OCI-LY7 (cell line): Measurements from ENCODE around the gene LRRC46. TPM values are rescaled to one million over a fixed set of nuclear protein-coding genes. Genes with fewer than 3 reads are reported as not detected.

Experiments
- BruUV-seq: library from RNA; stranded (reverse); fragments of 400-500 nt; replicated peaks from 2 replicates; lab custom pipeline; 2021; lab: Mats Ljungman, UMichigan
- CTCF ChIA-PET: fragments of 300-600 bp; sonication (Branson Sonifier 250); formaldehyde crosslinking; loops from one replicate; lab custom pipeline; 2022; ENCODE audit warnings: antibody characterized with exemption; ENCODE audit not compliant: unreplicated experiment; lab: Charles Lee
- POLR2A ChIA-PET: fragments of 300-600 bp; sonication (Branson Sonifier 250); formaldehyde crosslinking; loops from one replicate; lab custom pipeline; 2022; ENCODE audit warnings: antibody characterized with exemption; lab: Charles Lee
- DNase-seq: peaks from one replicate; pipeline ENCODE4 v3.0.0-alpha.2; 2015; ENCODE audit warnings: low spot score
- H2AFZ ChIP-seq: fragments of 200-600 bp; sonication (generic), shearing (Covaris generic); 2 replicates; pipeline ENCODE4 v1.6.1; 2014; ENCODE audit warnings: mild to moderate bottlenecking, antibody characterized with exemption, low read length, moderate library complexity
- H3K27ac ChIP-seq: fragments of 200-600 bp; sonication (generic); 2 replicates; pipeline ENCODE4 v1.5.1; 2014; ENCODE audit warnings: mixed run types, low read depth, mild to moderate bottlenecking, moderate library complexity, low read length, inconsistent platforms; ENCODE audit not compliant: poor library complexity, severe bottlenecking
- H3K36me3 ChIP-seq: fragments of 200-600 bp; sonication (generic); 2 replicates; pipeline ENCODE4 v1.6.1; 2014; ENCODE audit warnings: mild to moderate bottlenecking, antibody characterized with exemption, low read length, moderate library complexity, mixed read lengths; ENCODE audit not compliant: insufficient read depth
- H3K4me1 ChIP-seq: fragments of 200-600 bp; sonication (generic); 2 replicates; pipeline ENCODE4 v1.5.1; 2014; ENCODE audit warnings: mild to moderate bottlenecking, low read length; ENCODE audit not compliant: insufficient read depth, poor library complexity, severe bottlenecking
- H3K4me2 ChIP-seq: fragments of 200-600 bp; sonication (generic); 2 replicates; pipeline ENCODE4 v1.6.1; 2014; ENCODE audit warnings: mild to moderate bottlenecking, low read length
- H3K4me3 ChIP-seq: fragments of 200-600 bp; sonication (generic); 2 replicates; pipeline ENCODE4 v1.5.1; 2014; ENCODE audit warnings: mild to moderate bottlenecking, low read depth, low read length; ENCODE audit not compliant: poor library complexity, severe bottlenecking
- H3K79me2 ChIP-seq: fragments of 200-600 bp; sonication (generic); 2 replicates; pipeline ENCODE4 v1.6.1; 2016; ENCODE audit warnings: low read depth, mild to moderate bottlenecking, low read length, moderate library complexity, mixed read lengths; ENCODE audit not compliant: insufficient read depth
- H3K9me2 ChIP-seq: fragments of 200-600 bp; sonication (generic); 2 replicates; pipeline ENCODE4 v1.6.1; 2016; ENCODE audit warnings: mild to moderate bottlenecking, low read length, mixed read lengths; ENCODE audit not compliant: insufficient read depth
- H3K9me3 ChIP-seq: fragments of 200-600 bp; sonication (generic); 2 replicates; pipeline ENCODE4 v1.6.1; 2014; ENCODE audit warnings: mild to moderate bottlenecking, mixed run types, low read length, mixed read lengths
- H4K20me1 ChIP-seq: fragments of 200-600 bp; sonication (generic); 2 replicates; pipeline ENCODE4 v1.6.1; 2014; ENCODE audit warnings: mild to moderate bottlenecking, antibody characterized with exemption, low read length, moderate library complexity, mixed read lengths; ENCODE audit not compliant: insufficient read depth
- EZH2phosphoT487 ChIP-seq: fragments of 200-600 bp; sonication (generic); IDR thresholded peaks from 2 replicates; pipeline ENCODE4 v1.6.1; 2018; ENCODE audit warnings: low read depth, borderline replicate concordance, mild to moderate bottlenecking, mixed run types, antibody characterized with exemption, low read length, moderate library complexity, mixed read lengths
- intact Hi-C: fragments of 100-400 bp; cut with micrococcal nuclease; formaldehyde crosslinking; loops from one replicate; pipeline ENCODE4 v1.10.0; 2022; ENCODE audit not compliant: unreplicated experiment
- total RNA-seq, 2 experiments: library from RNA; depleted of rRNA in 1 of 2; stranded (reverse); fragments of >200 nt in 1 of 2; shearing (Covaris generic) in 1 of 2; gene quantifications; 2 replicates each; pipeline ENCODE4 v1.2.3, GENCODE V29; 2014 to 2022
- TF ChIP-seq, protein P1 (sequence below): fragments of 200-600 bp; sonication (generic); conservative IDR thresholded peaks from 2 replicates; pipeline ENCODE4 v1.5.1; 2014; ENCODE audit warnings: mild to moderate bottlenecking, antibody characterized with exemption, low read length, moderate library complexity, mixed read lengths

LRRC46 gene
- total RNA-seq, 2 experiments from 2014 or later = 0.85 to 1.2 TPM

DNA sequence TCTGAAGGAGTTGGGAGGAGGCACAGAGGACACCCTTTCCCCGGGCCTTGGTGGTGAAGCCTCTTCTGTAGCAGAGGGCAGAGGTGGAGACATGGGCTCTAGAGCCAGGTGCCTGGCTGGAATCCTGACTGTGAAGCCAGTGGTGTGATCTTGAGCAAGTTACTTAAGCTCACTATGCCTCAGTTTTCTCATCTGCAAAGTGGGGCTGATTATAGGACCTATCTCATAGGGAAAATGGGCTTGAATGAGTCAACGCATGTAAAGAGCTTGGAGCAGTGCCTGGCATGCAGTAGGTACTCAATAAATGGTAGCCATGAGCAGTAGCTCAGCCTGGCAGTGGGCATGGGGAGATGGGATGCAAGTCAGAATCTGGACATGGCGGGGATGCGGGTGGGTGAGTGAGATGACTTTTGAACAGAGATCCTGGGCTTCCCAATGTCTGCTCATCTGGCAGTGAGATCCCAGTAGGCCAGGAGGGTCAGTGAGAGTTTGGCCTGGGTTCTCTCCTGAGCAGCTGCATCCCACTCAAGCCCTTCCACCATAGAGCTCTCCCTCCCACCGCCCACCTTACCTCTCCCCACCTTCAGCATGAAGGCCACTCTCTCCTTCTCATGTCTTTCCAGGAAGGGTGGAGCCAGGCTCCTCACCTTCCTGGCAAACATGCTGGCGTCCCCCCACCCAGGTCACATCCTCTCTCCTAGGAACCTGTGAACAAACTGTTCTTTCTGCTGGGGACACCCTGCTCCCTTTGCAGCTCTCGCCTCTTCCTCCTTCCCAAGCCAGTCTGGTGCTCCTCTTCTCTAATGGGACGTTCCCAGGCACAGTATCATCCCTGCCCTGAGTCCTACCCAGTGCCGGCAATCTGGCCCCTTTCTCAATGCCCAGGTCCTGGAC, 51.5 kb downstream of the LRRC46 start:
- Histone ChIP-seq H3K36me3 (no peaks in the 10 kb centered on the region), H3K4me2 (no peak overlapping the region), H3K79me2 (no peaks in the 10 kb centered on the region), H4K20me1 (no peaks in the 10 kb centered on the region), H3K27ac (no peak overlapping the region), H3K4me3 (no peak overlapping the region), H3K9me2 (no peaks in the 10 kb centered on the region), H3K4me1 (peaks cover 7% of the 10 kb centered on the region), H2AFZ (no peak overlapping the region), H3K9me3 (no peaks in the 10 kb centered on the region)
- BruUV-seq = no TSS peak
- intact Hi-C loops = no loop called here
- no peak for TF ChIP-seq EZH2phosphoT487
- TF ChIP-seq, protein P1, sequence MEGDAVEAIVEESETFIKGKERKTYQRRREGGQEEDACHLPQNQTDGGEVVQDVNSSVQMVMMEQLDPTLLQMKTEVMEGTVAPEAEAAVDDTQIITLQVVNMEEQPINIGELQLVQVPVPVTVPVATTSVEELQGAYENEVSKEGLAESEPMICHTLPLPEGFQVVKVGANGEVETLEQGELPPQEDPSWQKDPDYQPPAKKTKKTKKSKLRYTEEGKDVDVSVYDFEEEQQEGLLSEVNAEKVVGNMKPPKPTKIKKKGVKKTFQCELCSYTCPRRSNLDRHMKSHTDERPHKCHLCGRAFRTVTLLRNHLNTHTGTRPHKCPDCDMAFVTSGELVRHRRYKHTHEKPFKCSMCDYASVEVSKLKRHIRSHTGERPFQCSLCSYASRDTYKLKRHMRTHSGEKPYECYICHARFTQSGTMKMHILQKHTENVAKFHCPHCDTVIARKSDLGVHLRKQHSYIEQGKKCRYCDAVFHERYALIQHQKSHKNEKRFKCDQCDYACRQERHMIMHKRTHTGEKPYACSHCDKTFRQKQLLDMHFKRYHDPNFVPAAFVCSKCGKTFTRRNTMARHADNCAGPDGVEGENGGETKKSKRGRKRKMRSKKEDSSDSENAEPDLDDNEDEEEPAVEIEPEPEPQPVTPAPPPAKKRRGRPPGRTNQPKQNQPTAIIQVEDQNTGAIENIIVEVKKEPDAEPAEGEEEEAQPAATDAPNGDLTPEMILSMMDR = no peak
- POLR2A ChIA-PET = interaction anchor here (1.2 kb wide), 1 partner anchor 20 kb away, joined by 4 read pairs; no protein-coding TSS in a partner anchor
- CTCF ChIA-PET = interaction anchor here (0.6 kb wide), 1 partner anchor 678 kb away, joined by 4 read pairs; no protein-coding TSS in a partner anchor
- no peak for DNase-seq

DNA sequence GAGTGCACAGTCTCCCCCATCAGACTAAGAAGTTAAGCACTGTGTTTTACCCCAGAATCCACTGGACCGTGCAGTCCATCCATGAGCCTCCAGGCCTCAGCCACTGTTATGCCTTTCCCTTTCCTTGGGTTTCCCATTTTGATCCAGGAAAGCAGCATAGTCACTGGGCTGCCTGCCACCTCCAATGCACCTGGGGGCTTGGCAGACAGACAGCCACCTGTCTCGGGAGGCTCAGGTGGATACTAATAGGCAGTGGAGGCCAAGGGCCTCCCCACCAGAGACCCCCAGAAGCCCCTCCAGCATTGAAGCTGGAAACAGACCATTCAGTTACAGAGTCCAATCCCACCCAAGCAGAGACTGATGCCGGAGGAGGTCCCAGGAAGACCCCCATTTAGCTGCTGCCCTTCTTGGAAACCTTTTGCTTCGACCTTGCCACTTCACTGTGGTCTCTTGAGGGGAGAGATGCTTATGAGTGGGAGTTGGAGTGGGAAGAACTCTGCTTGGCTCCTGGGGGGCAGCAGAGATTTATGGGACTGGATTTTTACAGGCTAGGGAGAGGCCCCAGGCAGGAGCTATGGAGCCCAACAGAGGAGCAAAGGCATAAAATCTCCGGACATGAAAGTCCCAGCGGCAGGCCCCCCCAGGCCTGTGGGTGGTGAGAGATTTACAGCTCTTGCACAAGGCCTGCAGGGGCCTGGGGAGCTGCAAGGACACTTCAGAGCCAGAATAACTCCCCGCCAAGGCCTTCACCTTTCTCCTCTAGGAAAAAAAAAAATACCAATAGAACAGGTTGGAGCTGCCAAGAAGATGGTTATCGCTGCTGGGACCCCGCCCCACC, 52.3 kb downstream of the LRRC46 start:
- no peak overlapping the region for H3K4me2 ChIP-seq
- H3K4me3 ChIP-seq = no peak overlapping the region
- no peaks in the 10 kb centered on the region for H3K9me2 ChIP-seq
- ChIA-PET POLR2A (no interaction called here), CTCF (no interaction called here)
- H3K36me3 ChIP-seq = no peaks in the 10 kb centered on the region
- H4K20me1 ChIP-seq = no peaks in the 10 kb centered on the region
- intact Hi-C loops = no loop called here
- H3K79me2 ChIP-seq = no peaks in the 10 kb centered on the region
- H3K4me1 ChIP-seq = peaks cover 7% of the 10 kb centered on the region
- TF ChIP-seq EZH2phosphoT487 = no peak
- TF ChIP-seq, protein P1 = no peak
- DNase-seq = no peak
- BruUV-seq = no TSS peak
- H3K27ac ChIP-seq = no peak overlapping the region
- no peaks in the 10 kb centered on the region for H3K9me3 ChIP-seq
- no peak overlapping the region for H2AFZ ChIP-seq
